ENCODE measurements around the gene ICA1. TPM values are rescaled to one million over a fixed set of nuclear protein-coding genes. Genes with fewer than 3 reads are reported as not detected.

The ICA1 gene
- total and polyA plus RNA-seq, 4 donors = 16.5 to 54.6 (median 30.8) TPM

DNA sequence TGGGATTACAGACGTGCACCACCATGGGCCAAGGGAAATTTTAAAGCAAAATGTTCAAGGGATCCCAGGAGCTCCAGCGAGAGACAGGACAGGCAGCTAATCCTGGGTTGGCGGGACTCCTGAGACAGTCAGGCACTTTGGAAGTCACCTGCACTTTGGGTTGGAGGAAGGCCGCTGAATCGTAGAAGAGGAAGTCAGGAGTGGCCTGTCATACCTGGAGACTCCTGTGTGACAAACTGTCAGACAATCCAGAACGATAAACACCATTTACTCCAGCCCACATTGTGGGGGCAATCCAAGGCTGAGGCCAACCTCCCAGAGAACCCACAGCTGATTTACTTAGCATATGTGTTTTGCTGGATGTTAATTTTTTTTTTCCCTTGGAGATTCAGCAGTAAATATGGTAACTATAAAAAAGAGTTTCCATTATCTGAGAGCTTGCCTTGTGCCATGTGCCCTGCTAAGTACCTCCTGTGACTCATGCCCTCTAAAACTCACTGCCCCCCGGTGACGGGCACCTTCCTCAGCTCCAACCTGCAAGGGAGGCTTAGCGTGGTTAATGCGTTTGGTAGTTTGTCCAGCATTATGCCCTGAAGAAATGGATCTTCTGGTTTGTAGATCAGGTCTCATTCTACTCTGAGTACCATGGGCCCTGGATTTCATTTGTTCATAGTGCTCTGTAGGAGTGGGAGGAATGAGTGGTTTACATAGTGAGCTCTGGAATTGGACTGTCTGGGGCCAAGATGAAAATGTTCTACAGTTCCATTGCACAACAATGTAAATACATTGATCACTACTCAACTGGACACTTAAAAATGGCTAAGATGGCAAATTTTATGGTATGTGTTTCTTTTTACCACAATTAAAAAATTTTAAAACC lies 50.9 kb downstream of the ICA1 start:
- DNase-seq (no peak), ATAC-seq (ENCODE audit: insufficient read depth, low FRiP score) (no peak)
- Histone ChIP-seq H3K9me3 (ENCODE audit: control insufficient read depth in 4 of 4, insufficient read depth in 3 of 4, low read length in 3 of 4) (peaks cover 0 to 2% (median 0%) of the 10 kb centered on the region in 4 donors), H3K27me3 (ENCODE audit: control insufficient read depth in 3 of 3, insufficient read depth in 3 of 3, low read length in 2 of 3) (peaks cover 0 to 2% (median 0%) of the 10 kb centered on the region in 3 donors), H3K36me3 (ENCODE audit: control insufficient read depth in 4 of 4, insufficient read depth in 4 of 4, low read length in 4 of 4) (no peaks in the 10 kb centered on the region), H3K4me1 (ENCODE audit: control insufficient read depth in 5 of 5, insufficient read depth in 5 of 5, low read length in 5 of 5) (peaks cover 0 to 12% (median 4%) of the 10 kb centered on the region in 5 donors), H3K27ac (ENCODE audit: low read depth in 1 of 2, low read length in 1 of 2) (peak overlapping the region in 1 of 2 donors; percentile 77), H3K4me3 (no peak overlapping the region), H3K9ac (ENCODE audit: insufficient read depth in 1 of 2, low read length in 2 of 2) (no peak overlapping the region)
- TF ChIP-seq CTCF (IDR thresholded peaks at IDR 0.05; ENCODE audit: control extremely low read depth, extremely low read depth) = no peak
- WGBS, 2 donors = 79 to 89% methylated on average over 10 of the region's 10 CpGs

DNA sequence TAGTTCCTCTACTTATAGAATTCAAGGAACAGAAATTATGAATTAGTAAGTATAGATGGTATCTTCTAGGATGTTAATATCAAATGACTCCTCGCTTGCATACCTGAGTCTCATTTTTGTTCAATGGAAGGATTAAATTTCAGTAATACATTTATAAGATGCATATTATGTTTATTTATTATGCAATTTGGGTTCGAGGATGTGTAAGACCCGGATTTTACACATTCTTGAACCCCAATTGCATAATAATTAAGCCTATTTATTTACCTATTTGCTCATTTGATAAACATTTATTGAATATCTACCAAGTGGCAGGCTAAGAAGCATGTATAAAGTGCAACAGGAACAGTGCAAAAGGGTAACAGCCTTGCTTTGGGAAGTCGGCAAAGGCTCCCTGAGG lies 52.6 kb downstream of the ICA1 start:
- WGBS, 2 donors = 74 to 80% methylated on average over 4 of the region's 4 CpGs

DNA sequence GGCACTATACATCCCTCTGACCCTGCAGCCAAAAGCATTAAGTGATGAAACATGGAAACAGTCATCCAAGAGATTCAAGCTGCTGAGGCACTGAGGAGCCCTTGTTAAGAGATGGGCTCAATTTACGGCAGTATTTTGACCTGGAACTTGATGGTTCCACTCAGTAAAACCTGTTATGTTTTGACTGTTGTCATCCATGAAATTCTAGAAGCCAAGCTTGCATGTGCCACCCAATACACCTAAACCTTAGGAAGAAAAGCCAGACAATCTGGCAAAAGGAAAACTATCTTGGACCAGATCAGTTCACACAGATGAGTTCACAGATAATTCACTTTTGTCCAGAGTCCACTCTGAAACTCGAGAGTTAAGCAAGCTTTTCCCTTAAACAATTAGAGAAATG lies 53.2 kb downstream of the ICA1 start:
- WGBS, 2 donors = 84 to 87% methylated on average over 2 of the region's 2 CpGs
- H3K27ac ChIP-seq (ENCODE audit: low read depth in 1 of 2, low read length in 1 of 2) = no peak overlapping the region
- DNase-seq = no peak
- no peak overlapping the region for H3K4me3 ChIP-seq
- TF ChIP-seq CTCF (IDR thresholded peaks at IDR 0.05; ENCODE audit: control extremely low read depth, extremely low read depth) = no peak
- H3K27me3 ChIP-seq (ENCODE audit: control insufficient read depth in 3 of 3, insufficient read depth in 3 of 3, low read length in 2 of 3) = peaks cover 0 to 2% (median 0%) of the 10 kb centered on the region in 3 donors
- H3K9me3 ChIP-seq (ENCODE audit: control insufficient read depth in 4 of 4, insufficient read depth in 3 of 4, low read length in 3 of 4) = peaks cover 0 to 2% (median 0%) of the 10 kb centered on the region in 4 donors
- H3K9ac ChIP-seq (ENCODE audit: insufficient read depth in 1 of 2, low read length in 2 of 2) = no peak overlapping the region
- peaks cover 0 to 12% (median 0%) of the 10 kb centered on the region in 5 donors for H3K4me1 ChIP-seq (ENCODE audit: control insufficient read depth in 5 of 5, insufficient read depth in 5 of 5, low read length in 5 of 5)
- no peaks in the 10 kb centered on the region for H3K36me3 ChIP-seq (ENCODE audit: control insufficient read depth in 4 of 4, insufficient read depth in 4 of 4, low read length in 4 of 4)
- no peak for ATAC-seq (ENCODE audit: insufficient read depth, low FRiP score)

More for the DNA sequence above, 52.6 kb downstream of the ICA1 start:
- peaks cover 0 to 2% (median 0%) of the 10 kb centered on the region in 4 donors for H3K9me3 ChIP-seq (ENCODE audit: control insufficient read depth in 4 of 4, insufficient read depth in 3 of 4, low read length in 3 of 4)
- no peaks in the 10 kb centered on the region for H3K36me3 ChIP-seq (ENCODE audit: control insufficient read depth in 4 of 4, insufficient read depth in 4 of 4, low read length in 4 of 4)
- ATAC-seq (ENCODE audit: insufficient read depth, low FRiP score) (no peak), DNase-seq (no peak)
- no peak overlapping the region for H3K9ac ChIP-seq (ENCODE audit: insufficient read depth in 1 of 2, low read length in 2 of 2)
- no peak for TF ChIP-seq CTCF (IDR thresholded peaks at IDR 0.05; ENCODE audit: control extremely low read depth, extremely low read depth)
- H3K4me3 ChIP-seq = no peak overlapping the region
- H3K27me3 ChIP-seq (ENCODE audit: control insufficient read depth in 3 of 3, insufficient read depth in 3 of 3, low read length in 2 of 3) = peaks cover 0 to 2% (median 0%) of the 10 kb centered on the region in 3 donors
- H3K4me1 ChIP-seq (ENCODE audit: control insufficient read depth in 5 of 5, insufficient read depth in 5 of 5, low read length in 5 of 5) = peaks cover 0 to 12% (median under 1%) of the 10 kb centered on the region in 5 donors
- no peak overlapping the region for H3K27ac ChIP-seq (ENCODE audit: low read depth in 1 of 2, low read length in 1 of 2)
